ENCODE data around the gene YTHDC1. TPM values are rescaled to one million over a fixed set of nuclear protein-coding genes. Genes with fewer than 3 reads are reported as not detected.

Gene YTHDC1
- polyA plus RNA-seq, 1 of the 3 experiments (the other 2 are of a cell fraction) = 31.3 TPM

DNA sequence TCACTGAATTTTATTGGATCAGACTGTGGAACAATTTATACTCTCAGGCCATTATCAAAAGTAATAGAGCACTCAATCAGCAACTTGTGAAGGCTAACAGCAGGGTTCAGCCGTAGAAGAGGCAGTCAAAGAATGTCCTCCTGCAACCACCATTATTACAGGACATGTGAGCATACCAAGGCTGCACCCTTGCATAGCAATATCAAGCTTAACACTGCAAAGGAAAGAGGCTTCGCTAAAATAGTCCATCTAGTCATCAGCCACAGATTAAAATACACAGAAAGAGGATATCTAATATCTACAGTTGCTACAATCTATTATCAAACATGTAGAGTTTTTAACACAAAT lies 61.5 kb downstream of the YTHDC1 start:
- Histone ChIP-seq H3K9ac (no peak overlapping the region), H3K9me3 (no peaks in the 10 kb centered on the region), H3K36me3 (replicated peaks in 1 of 2; ENCODE audit: control insufficient read depth in 1 of 2, insufficient read depth in 2 of 2, low read length in 1 of 2) (no peaks in the 10 kb centered on the region), H3F3A (replicated peaks; ENCODE audit: insufficient read depth) (no peaks in the 10 kb centered on the region), H2AFZ (ENCODE audit: low read depth) (no peak overlapping the region), H4K20me1 (ENCODE audit: insufficient read depth) (no peaks in the 10 kb centered on the region), H3K27me3 (ENCODE audit: insufficient read depth) (no peaks in the 10 kb centered on the region; the same call in 1 of the 2 replicates), H3K4me1 (ENCODE audit: control insufficient read depth in 1 of 2, insufficient read depth in 2 of 2, low read depth in 1 of 2, low read length in 1 of 2) (no peaks in the 10 kb centered on the region), H3K9me2 (no peaks in the 10 kb centered on the region), H3K27ac (ENCODE audit: low read depth in 2 of 2, low read length in 1 of 2) (no peak overlapping the region), H3K79me2 (ENCODE audit: insufficient read depth) (no peaks in the 10 kb centered on the region), H3K4me3 (ENCODE audit: low read depth in 2 of 2, low read length in 1 of 2) (peak overlapping the region in 1 of 2 experiments; percentile 47; a peak in 1 of 4 replicates), H3K4me2 (peak overlapping the region; percentile 50)
- ChIA-PET CTCF (interaction anchor here (1.4 kb wide), 1 partner anchor 16 kb away, joined by 4 read pairs; no protein-coding TSS in a partner anchor), POLR2A (no interaction called here)
- 17% methylated on average over 2 of the region's 2 CpGs for WGBS (ENCODE audit: low lambda C conversion rate)
- DNase-seq = no peak
- TF ChIP-seq CHD2 (IDR thresholded peaks at IDR 0.05; ENCODE audit: low read length, partially characterized antibody) (no peak), POLR2AphosphoS5 (IDR thresholded peaks at IDR 0.05; ENCODE audit: low read depth, low read length) (no peak), NRF1 (IDR thresholded peaks at IDR 0.05; ENCODE audit: low read depth, low read length) (no peak), FOSL2 (IDR thresholded peaks at IDR 0.05; ENCODE audit: borderline replicate concordance, low read depth) (no peak), GABPA (IDR thresholded peaks at IDR 0.05; ENCODE audit: low read depth) (no peak), RAD21 (IDR thresholded peaks at IDR 0.05; ENCODE audit: low read length) (no peak), YY1 (IDR thresholded peaks at IDR 0.05; ENCODE audit: low read depth) (no peak), EZH2phosphoT487 (IDR thresholded peaks at IDR 0.05; ENCODE audit: borderline replicate concordance, low read depth) (no peak), RCOR1 (IDR thresholded peaks at IDR 0.05; ENCODE audit: low read length) (no peak), NFIC (IDR thresholded peaks at IDR 0.05; ENCODE audit: borderline replicate concordance) (no peak), TCF12 (IDR thresholded peaks at IDR 0.05) (no peak), SIN3A (IDR thresholded peaks at IDR 0.05; ENCODE audit: borderline replicate concordance, low read depth, low read length) (no peak)
- TF ChIP-seq, protein P1, sequence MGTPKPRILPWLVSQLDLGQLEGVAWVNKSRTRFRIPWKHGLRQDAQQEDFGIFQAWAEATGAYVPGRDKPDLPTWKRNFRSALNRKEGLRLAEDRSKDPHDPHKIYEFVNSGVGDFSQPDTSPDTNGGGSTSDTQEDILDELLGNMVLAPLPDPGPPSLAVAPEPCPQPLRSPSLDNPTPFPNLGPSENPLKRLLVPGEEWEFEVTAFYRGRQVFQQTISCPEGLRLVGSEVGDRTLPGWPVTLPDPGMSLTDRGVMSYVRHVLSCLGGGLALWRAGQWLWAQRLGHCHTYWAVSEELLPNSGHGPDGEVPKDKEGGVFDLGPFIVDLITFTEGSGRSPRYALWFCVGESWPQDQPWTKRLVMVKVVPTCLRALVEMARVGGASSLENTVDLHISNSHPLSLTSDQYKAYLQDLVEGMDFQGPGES (IDR thresholded peaks at IDR 0.05; ENCODE audit: low read depth, low read length) = no peak
- TF ChIP-seq, protein P2, sequence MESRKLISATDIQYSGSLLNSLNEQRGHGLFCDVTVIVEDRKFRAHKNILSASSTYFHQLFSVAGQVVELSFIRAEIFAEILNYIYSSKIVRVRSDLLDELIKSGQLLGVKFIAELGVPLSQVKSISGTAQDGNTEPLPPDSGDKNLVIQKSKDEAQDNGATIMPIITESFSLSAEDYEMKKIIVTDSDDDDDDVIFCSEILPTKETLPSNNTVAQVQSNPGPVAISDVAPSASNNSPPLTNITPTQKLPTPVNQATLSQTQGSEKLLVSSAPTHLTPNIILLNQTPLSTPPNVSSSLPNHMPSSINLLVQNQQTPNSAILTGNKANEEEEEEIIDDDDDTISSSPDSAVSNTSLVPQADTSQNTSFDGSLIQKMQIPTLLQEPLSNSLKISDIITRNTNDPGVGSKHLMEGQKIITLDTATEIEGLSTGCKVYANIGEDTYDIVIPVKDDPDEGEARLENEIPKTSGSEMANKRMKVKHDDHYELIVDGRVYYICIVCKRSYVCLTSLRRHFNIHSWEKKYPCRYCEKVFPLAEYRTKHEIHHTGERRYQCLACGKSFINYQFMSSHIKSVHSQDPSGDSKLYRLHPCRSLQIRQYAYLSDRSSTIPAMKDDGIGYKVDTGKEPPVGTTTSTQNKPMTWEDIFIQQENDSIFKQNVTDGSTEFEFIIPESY (IDR thresholded peaks at IDR 0.05; ENCODE audit: borderline replicate concordance, low read depth) = no peak
- TF ChIP-seq, protein P3, sequence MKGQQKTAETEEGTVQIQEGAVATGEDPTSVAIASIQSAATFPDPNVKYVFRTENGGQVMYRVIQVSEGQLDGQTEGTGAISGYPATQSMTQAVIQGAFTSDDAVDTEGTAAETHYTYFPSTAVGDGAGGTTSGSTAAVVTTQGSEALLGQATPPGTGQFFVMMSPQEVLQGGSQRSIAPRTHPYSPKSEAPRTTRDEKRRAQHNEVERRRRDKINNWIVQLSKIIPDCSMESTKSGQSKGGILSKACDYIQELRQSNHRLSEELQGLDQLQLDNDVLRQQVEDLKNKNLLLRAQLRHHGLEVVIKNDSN (IDR thresholded peaks at IDR 0.05; ENCODE audit: borderline replicate concordance, low read depth) = no peak

All from SK-N-SH (cell line).